AG10803 (cell line): ENCODE results near the gene TENM3.

Experiments used
- DNase-seq: peaks from one replicate; pipeline ENCODE4 v3.0.0; 2010; ENCODE audit warnings: low read depth
- H3K4me3 ChIP-seq: 2 replicates; pipeline ENCODE4 v1.5.1; 2011; ENCODE audit warnings: mild to moderate bottlenecking, low read length, control low read depth
- TF ChIP-seq, protein P1 (sequence below): conservative IDR thresholded peaks from 2 replicates; pipeline ENCODE4 v1.5.1; 2011; ENCODE audit warnings: mild to moderate bottlenecking, low read length, control low read depth, inconsistent platforms

The TENM3 gene

DNA sequence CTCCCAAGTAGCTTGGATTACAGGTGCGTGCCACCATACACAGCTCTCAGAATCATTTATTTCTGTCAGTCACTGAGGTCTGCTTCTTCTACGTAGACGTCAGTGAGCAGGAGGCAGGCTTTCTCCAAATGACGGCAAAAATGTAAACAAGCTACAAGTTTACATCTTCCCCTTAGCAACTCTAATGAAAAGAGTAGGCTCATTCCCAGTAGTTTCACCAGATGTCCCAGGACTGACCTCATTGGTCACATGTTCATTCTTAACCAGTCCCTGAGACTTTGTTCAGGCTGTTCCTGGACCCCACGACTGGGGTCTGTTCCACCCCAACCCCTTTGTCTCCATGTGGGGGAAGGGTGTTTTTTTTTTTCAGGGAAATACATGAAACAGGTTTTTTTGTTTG, 67.1 kb downstream of the TENM3 start:
- DNase-seq: peak; percentile 46
- TF ChIP-seq, protein P1, sequence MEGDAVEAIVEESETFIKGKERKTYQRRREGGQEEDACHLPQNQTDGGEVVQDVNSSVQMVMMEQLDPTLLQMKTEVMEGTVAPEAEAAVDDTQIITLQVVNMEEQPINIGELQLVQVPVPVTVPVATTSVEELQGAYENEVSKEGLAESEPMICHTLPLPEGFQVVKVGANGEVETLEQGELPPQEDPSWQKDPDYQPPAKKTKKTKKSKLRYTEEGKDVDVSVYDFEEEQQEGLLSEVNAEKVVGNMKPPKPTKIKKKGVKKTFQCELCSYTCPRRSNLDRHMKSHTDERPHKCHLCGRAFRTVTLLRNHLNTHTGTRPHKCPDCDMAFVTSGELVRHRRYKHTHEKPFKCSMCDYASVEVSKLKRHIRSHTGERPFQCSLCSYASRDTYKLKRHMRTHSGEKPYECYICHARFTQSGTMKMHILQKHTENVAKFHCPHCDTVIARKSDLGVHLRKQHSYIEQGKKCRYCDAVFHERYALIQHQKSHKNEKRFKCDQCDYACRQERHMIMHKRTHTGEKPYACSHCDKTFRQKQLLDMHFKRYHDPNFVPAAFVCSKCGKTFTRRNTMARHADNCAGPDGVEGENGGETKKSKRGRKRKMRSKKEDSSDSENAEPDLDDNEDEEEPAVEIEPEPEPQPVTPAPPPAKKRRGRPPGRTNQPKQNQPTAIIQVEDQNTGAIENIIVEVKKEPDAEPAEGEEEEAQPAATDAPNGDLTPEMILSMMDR: no peak
- H3K4me3 ChIP-seq: no peak overlapping the region

GRCh38 chr4:182310962-182311361, 67.8 kb downstream of the TENM3 start:
- TF ChIP-seq, protein P1: no peak
- no peak for DNase-seq
- no peak overlapping the region for H3K4me3 ChIP-seq

DNA sequence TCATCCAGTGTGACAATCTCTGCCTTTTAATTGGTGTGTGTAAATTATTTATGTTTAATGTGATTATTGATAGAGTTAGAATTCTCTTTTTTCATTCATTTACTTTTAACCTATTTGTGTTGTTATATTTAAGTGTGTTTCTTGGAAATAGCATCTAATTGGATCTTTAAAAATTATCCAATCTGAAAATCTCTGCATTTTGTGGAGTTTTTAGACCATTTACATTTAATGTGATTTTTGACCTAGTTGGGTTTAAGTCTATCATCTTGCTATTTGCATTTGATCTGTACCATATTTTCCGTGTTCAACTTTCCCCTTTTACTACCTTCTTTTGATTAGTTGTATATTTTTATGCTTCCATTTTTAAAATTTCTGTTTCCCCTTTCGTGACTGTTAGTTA, 71.3 kb downstream of the TENM3 start:
- no peak overlapping the region for H3K4me3 ChIP-seq
- TF ChIP-seq, protein P1: no peak
- no peak for DNase-seq

DNA sequence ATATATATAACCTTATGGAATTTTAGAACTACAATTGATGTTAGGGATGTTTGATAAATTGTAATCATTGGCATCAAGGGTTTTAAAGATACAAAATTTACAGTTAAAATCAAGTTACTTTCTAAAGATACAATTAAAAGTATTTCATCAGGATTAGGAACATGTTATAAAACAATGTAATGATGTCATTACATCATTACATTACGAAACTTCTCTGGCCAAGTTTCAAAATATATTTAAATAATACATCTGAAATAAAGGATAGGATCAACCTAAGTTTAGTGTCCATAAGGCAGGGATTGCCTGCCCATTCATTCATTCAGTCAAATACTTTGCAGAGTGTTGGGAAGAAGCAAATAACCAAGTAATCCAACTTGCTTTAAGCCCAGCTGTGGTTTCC, 75.1 kb downstream of the TENM3 start:
- TF ChIP-seq, protein P1: no peak
- H3K4me3 ChIP-seq: no peak overlapping the region
- DNase-seq: peak; percentile 34

GRCh38 chr4:182320092-182320491, 76.9 kb downstream of the TENM3 start:
- no peak for DNase-seq
- no peak overlapping the region for H3K4me3 ChIP-seq
- TF ChIP-seq, protein P1: no peak

DNA sequence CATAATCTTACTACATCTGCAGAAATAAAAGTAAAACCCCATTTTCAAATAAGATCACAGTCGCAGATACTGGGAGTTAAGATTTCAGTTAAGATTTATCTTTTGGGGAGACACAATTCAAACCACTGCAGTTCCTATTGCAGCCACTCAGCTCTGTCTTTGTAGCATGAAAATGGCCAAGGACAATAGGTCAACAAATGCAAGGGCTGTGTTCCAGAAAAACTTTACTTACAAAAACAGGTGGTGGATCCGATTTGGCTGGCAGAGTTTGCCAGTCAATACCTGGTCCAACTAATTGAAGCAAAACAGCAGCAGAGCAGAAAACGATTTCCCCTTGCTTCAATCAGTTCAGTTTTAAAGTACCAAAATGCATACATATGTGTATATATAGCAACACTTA, 77.4 kb downstream of the TENM3 start:
- TF ChIP-seq, protein P1: no peak
- H3K4me3 ChIP-seq: no peak overlapping the region
- DNase-seq: no peak

DNA sequence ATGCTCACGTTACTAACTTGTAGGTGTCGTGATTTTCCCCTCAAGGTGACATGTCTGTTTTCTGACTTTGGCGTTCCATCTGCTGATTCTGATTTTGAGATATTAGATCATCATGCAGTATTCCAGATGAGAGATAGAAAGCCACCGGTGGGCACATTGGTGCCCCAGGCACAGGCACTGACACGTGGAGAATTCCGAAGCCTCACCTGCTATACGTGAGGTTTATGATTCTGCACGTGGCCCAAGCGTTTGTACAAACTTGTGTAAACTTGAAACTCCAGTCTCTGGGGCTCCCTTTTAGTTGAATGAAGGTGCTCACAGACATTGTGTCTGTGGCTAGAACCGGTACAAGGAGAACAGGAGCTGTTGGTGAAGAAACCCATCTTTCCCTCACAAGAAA, 81.1 kb downstream of the TENM3 start:
- H3K4me3 ChIP-seq: no peak overlapping the region
- TF ChIP-seq, protein P1: no peak

More for the DNA sequence above, 81.1 kb downstream of the TENM3 start:
- no peak for DNase-seq
